Measurements from ENCODE around the gene EBI3.
"Not testable (repeated sequence)": the region's sequence is repeated elsewhere in the genome, so short reads cannot be mapped to it uniquely, and the experiment has no call there.

The EBI3 gene

GRCh38 chr19:4241824-4242430 lies 12.6 kb downstream of the EBI3 start:
- no peaks in the 10 kb centered on the region for H3K36me3 ChIP-seq (ENCODE audit: insufficient read depth, low read length)
- H3K9ac ChIP-seq (ENCODE audit: low read depth, low read length) = no peak overlapping the region
- no peaks in the 10 kb centered on the region for H3K4me1 ChIP-seq (ENCODE audit: insufficient read depth, low read length)
- WGBS = 82% methylated on average over 5 of the region's 5 CpGs
- no peaks in the 10 kb centered on the region for H3K27me3 ChIP-seq (ENCODE audit: insufficient read depth, low read length)
- no peak overlapping the region for H3K27ac ChIP-seq (ENCODE audit: low read depth, low read length)
- H3K9me3 ChIP-seq (ENCODE audit: insufficient read depth, low read depth, low read length) = no peaks in the 10 kb centered on the region
- H3K4me3 ChIP-seq (ENCODE audit: low read length) = no peak overlapping the region

GRCh38 chr19:4245938-4246337 lies 16.6 kb downstream of the EBI3 start:
- not testable (repeated sequence) for H3K9me3 ChIP-seq (ENCODE audit: insufficient read depth, low read depth, low read length); H3K27me3 ChIP-seq (ENCODE audit: insufficient read depth, low read length); H3K4me1 ChIP-seq (ENCODE audit: insufficient read depth, low read length); H3K27ac ChIP-seq (ENCODE audit: low read depth, low read length)
- H3K36me3 ChIP-seq (ENCODE audit: insufficient read depth, low read length) = peaks cover 21% of the 10 kb centered on the region
- 98% methylated on average over 6 of the region's 6 CpGs for WGBS
- peak overlapping the region; percentile 83 for H3K4me3 ChIP-seq (ENCODE audit: low read length)
- H3K9ac ChIP-seq (ENCODE audit: low read depth, low read length) = peak overlapping the region; percentile 71; the same call in 1 of the 2 replicates

GRCh38 chr19:4246767-4247593 lies 17.7 kb downstream of the EBI3 start, which contains the start of gene YJU2:
Gene YJU2, plus strand, starts transcription at chr19:4247080. Its CDS starts 67 bp downstream, at chr19:4247147.
- Histone ChIP-seq H3K4me3 (ENCODE audit: low read length) (peak within 1 kb of the TSS; percentile 83), H3K9ac (ENCODE audit: low read depth, low read length) (peak within 1 kb of the TSS; percentile 97), H3K27ac (ENCODE audit: low read depth, low read length) (peak within 1 kb of the TSS; percentile 81), H3K4me1 (ENCODE audit: insufficient read depth, low read length) (0 out of 2 replicates have a peak, but pooled peaks cover 3% of the 10 kb centered on the region), H3K27me3 (ENCODE audit: insufficient read depth, low read length) (no peaks in the 10 kb centered on the region), H3K36me3 (ENCODE audit: insufficient read depth, low read length) (peaks cover 31% of the 10 kb centered on the region), H3K9me3 (ENCODE audit: insufficient read depth, low read depth, low read length) (no peaks in the 10 kb centered on the region)
- WGBS = 1% methylated on average over 39 of the region's 45 CpGs

- H3K4me3 ChIP-seq (ENCODE audit: low read length) = no peak overlapping the region
- H3K27ac ChIP-seq (ENCODE audit: low read depth, low read length) = no peak overlapping the region
- WGBS = 93% methylated on average over 4 of the region's 4 CpGs
- H3K9me3 ChIP-seq (ENCODE audit: insufficient read depth, low read depth, low read length) = peaks cover 6% of the 10 kb centered on the region
- H3K27me3 ChIP-seq (ENCODE audit: insufficient read depth, low read length) = no peaks in the 10 kb centered on the region
- H3K9ac ChIP-seq (ENCODE audit: low read depth, low read length) = no peak overlapping the region
- H3K4me1 ChIP-seq (ENCODE audit: insufficient read depth, low read length) = no peaks in the 10 kb centered on the region
- H3K36me3 ChIP-seq (ENCODE audit: insufficient read depth, low read length) = peaks cover 74% of the 10 kb centered on the region
Measured at GRCh38 chr19:4256563-4256962, 27.2 kb downstream of the EBI3 start.

- H3K36me3 ChIP-seq (ENCODE audit: insufficient read depth, low read length) = peaks cover 73% of the 10 kb centered on the region
- no peaks in the 10 kb centered on the region for H3K4me1 ChIP-seq (ENCODE audit: insufficient read depth, low read length)
- peaks cover 6% of the 10 kb centered on the region for H3K9me3 ChIP-seq (ENCODE audit: insufficient read depth, low read depth, low read length)
- no peaks in the 10 kb centered on the region for H3K27me3 ChIP-seq (ENCODE audit: insufficient read depth, low read length)
- H3K9ac ChIP-seq (ENCODE audit: low read depth, low read length) = no peak overlapping the region
- WGBS = 97% methylated on average over 5 of the region's 6 CpGs
- no peak overlapping the region for H3K4me3 ChIP-seq (ENCODE audit: low read length)
- H3K27ac ChIP-seq (ENCODE audit: low read depth, low read length) = no peak overlapping the region
Measured at GRCh38 chr19:4257025-4257424, 27.7 kb downstream of the EBI3 start.

GRCh38 chr19:4258181-4258580 lies 28.9 kb downstream of the EBI3 start:
- Histone ChIP-seq H3K36me3 (ENCODE audit: insufficient read depth, low read length) (peaks cover 72% of the 10 kb centered on the region), H3K9me3 (ENCODE audit: insufficient read depth, low read depth, low read length) (peaks cover 6% of the 10 kb centered on the region), H3K27ac (ENCODE audit: low read depth, low read length) (no peak overlapping the region), H3K9ac (ENCODE audit: low read depth, low read length) (no peak overlapping the region), H3K4me1 (ENCODE audit: insufficient read depth, low read length) (no peaks in the 10 kb centered on the region), H3K27me3 (ENCODE audit: insufficient read depth, low read length) (no peaks in the 10 kb centered on the region), H3K4me3 (ENCODE audit: low read length) (no peak overlapping the region)
- 95% methylated on average over 28 of the region's 28 CpGs for WGBS

- Histone ChIP-seq H3K27ac (ENCODE audit: low read depth, low read length) (no peak overlapping the region), H3K36me3 (ENCODE audit: insufficient read depth, low read length) (peaks cover 53% of the 10 kb centered on the region), H3K4me1 (ENCODE audit: insufficient read depth, low read length) (no peaks in the 10 kb centered on the region), H3K9me3 (ENCODE audit: insufficient read depth, low read depth, low read length) (peaks cover 6% of the 10 kb centered on the region), H3K4me3 (ENCODE audit: low read length) (no peak overlapping the region), H3K27me3 (ENCODE audit: insufficient read depth, low read length) (no peaks in the 10 kb centered on the region), H3K9ac (ENCODE audit: low read depth, low read length) (no peak overlapping the region)
- 96% methylated on average over 11 of the region's 11 CpGs for WGBS
Measured at GRCh38 chr19:4260613-4261191, 31.4 kb downstream of the EBI3 start.

- no peak overlapping the region for H3K27ac ChIP-seq (ENCODE audit: low read depth, low read length)
- no peak overlapping the region for H3K9ac ChIP-seq (ENCODE audit: low read depth, low read length)
Measured at GRCh38 chr19:4264812-4265211, 35.5 kb downstream of the EBI3 start.

GRCh38 chr19:4266253-4267000 lies 37.1 kb downstream of the EBI3 start:
- no peaks in the 10 kb centered on the region for H3K27me3 ChIP-seq (ENCODE audit: insufficient read depth, low read length)
- H3K27ac ChIP-seq (ENCODE audit: low read depth, low read length) = no peak overlapping the region
- no peak overlapping the region for H3K4me3 ChIP-seq (ENCODE audit: low read length)
- peaks cover 33% of the 10 kb centered on the region for H3K36me3 ChIP-seq (ENCODE audit: insufficient read depth, low read length)
- H3K9ac ChIP-seq (ENCODE audit: low read depth, low read length) = no peak overlapping the region
- no peaks in the 10 kb centered on the region for H3K4me1 ChIP-seq (ENCODE audit: insufficient read depth, low read length)
- H3K9me3 ChIP-seq (ENCODE audit: insufficient read depth, low read depth, low read length) = no peaks in the 10 kb centered on the region
- 93% methylated on average over 16 of the region's 18 CpGs for WGBS

More at GRCh38 chr19:4264812-4265211, 35.5 kb downstream of the EBI3 start:
- no peaks in the 10 kb centered on the region for H3K4me1 ChIP-seq (ENCODE audit: insufficient read depth, low read length)
- 95% methylated on average over 3 of the region's 4 CpGs for WGBS
- no peaks in the 10 kb centered on the region for H3K27me3 ChIP-seq (ENCODE audit: insufficient read depth, low read length)
- no peaks in the 10 kb centered on the region for H3K9me3 ChIP-seq (ENCODE audit: insufficient read depth, low read depth, low read length)
- no peak overlapping the region for H3K4me3 ChIP-seq (ENCODE audit: low read length)
- peaks cover 40% of the 10 kb centered on the region for H3K36me3 ChIP-seq (ENCODE audit: insufficient read depth, low read length)

- H3K36me3 ChIP-seq (ENCODE audit: insufficient read depth, low read length) = peaks cover 27% of the 10 kb centered on the region
- no peaks in the 10 kb centered on the region for H3K9me3 ChIP-seq (ENCODE audit: insufficient read depth, low read depth, low read length)
- 41% methylated on average over 21 of the region's 21 CpGs for WGBS
- no peak overlapping the region for H3K4me3 ChIP-seq (ENCODE audit: low read length)
- no peak overlapping the region for H3K27ac ChIP-seq (ENCODE audit: low read depth, low read length)
- no peaks in the 10 kb centered on the region for H3K4me1 ChIP-seq (ENCODE audit: insufficient read depth, low read length)
- no peaks in the 10 kb centered on the region for H3K27me3 ChIP-seq (ENCODE audit: insufficient read depth, low read length)
- H3K9ac ChIP-seq (ENCODE audit: low read depth, low read length) = no peak overlapping the region
Measured at GRCh38 chr19:4267101-4267900, 38.0 kb downstream of the EBI3 start.

Data from HUES64 (cell line).